K562 (cell line): ENCODE results near the gene LDLR. TPM values are rescaled to one million over a fixed set of nuclear protein-coding genes. Genes with fewer than 3 reads are reported as not detected.

Experiments
- CBX5 ChIP-seq: IDR thresholded peaks from 2 replicates; pipeline ENCODE4 v1.6.1; 2014; ENCODE audit warnings: low read depth, borderline replicate concordance
- ETV5 ChIP-seq: sonication (generic); formaldehyde crosslinking; IDR thresholded peaks from 2 replicates; pipeline ENCODE4 v1.4.0; 2020; ENCODE audit warnings: low read depth, mild to moderate bottlenecking, missing genetic modification reagents
- FOXK2 ChIP-seq, 2 experiments: fragments of 450-650 bp; IDR thresholded peaks in 1 of 2; conservative IDR thresholded peaks in 1 of 2; 2 replicates each; pipeline ENCODE4 v1.6.1; 2016; ENCODE audit warnings: low read depth in 2 of 2, mild to moderate bottlenecking in 1 of 2
- KHSRP ChIP-seq: fragments of 450-650 bp; IDR thresholded peaks from 2 replicates; pipeline ENCODE4 v1.6.1; 2017
- PREB ChIP-seq: sonication (generic); formaldehyde crosslinking; IDR thresholded peaks from 2 replicates; pipeline ENCODE4 v1.8.1; 2023; ENCODE audit warnings: mild to moderate bottlenecking, missing genetic modification reagents
- RFX1 ChIP-seq: fragments of 450-650 bp; IDR thresholded peaks from 2 replicates; pipeline ENCODE4 v1.6.1; 2016; ENCODE audit warnings: mild to moderate bottlenecking, moderate library complexity
- SMARCA5 ChIP-seq: fragments of 450-650 bp; IDR thresholded peaks from 2 replicates; pipeline ENCODE4 v1.6.1; 2016
- ZNF212 ChIP-seq: fragments of 450-650 bp; formaldehyde crosslinking; IDR thresholded peaks from 2 replicates; pipeline ENCODE4 v1.4.0; 2020; ENCODE audit warnings: mild to moderate bottlenecking
- ZNF668 ChIP-seq: fragments of 250-450 bp; sonication (Bioruptor Pico); IDR thresholded peaks from 2 replicates; pipeline ENCODE4 v1.8.0; 2022; ENCODE audit warnings: mild to moderate bottlenecking, inconsistent platforms
- ZNF766 ChIP-seq: fragments of 200-800 bp; sonication (Bioruptor generic); conservative IDR thresholded peaks from 2 replicates; pipeline ENCODE4 v1.6.1; 2016; ENCODE audit warnings: missing genetic modification characterization, missing compliant biosample characterization
- polyA plus RNA-seq, 8 experiments: library from polyadenylated mRNA; depleted of rRNA in 4 of 8; stranded (reverse) in 5 of 8; unstranded in 3 of 8; fragments of >200 nt; fragmentation: Nextera tagmentation in 2 of 8; fragmentation: Illumina TruSeq in 1 of 8; extraction: Ambion mirVana in 2 of 8; extraction: Trizol in 1 of 8; gene quantifications; 2 replicates each; pipeline versions ENCODE4 v1.2.1 to v1.2.3, GENCODE V29; 2011 to 2014; ENCODE audit warnings: inconsistent platforms in 1 of 8, missing spikeins in 1 of 8
- total RNA-seq, 7 experiments: library from RNA; depleted of rRNA in 6 of 7; stranded (reverse); fragments of >200 nt in 6 of 7; fragmentation: Illumina TruSeq in 2 of 7; extraction: Trizol in 2 of 7; gene quantifications; 2 replicates each; pipeline versions ENCODE4 v1.2.1 to v1.2.3, GENCODE V29; 2011 to 2021; ENCODE audit warnings: low replicate concordance in 1 of 7
- TF ChIP-seq, protein P1 (sequence below): fragments of 450-650 bp; IDR thresholded peaks from 2 replicates; pipeline ENCODE4 v1.6.1; 2018; ENCODE audit warnings: mild to moderate bottlenecking, low read depth; ENCODE audit not compliant: partially characterized antibody

Gene LDLR
- total and polyA plus RNA-seq, 9 of the 15 experiments (the other 6 are each of a cell fraction or from before 2014, with no cell fraction given): 19.9 to 114 (median 56.3) TPM

DNA sequence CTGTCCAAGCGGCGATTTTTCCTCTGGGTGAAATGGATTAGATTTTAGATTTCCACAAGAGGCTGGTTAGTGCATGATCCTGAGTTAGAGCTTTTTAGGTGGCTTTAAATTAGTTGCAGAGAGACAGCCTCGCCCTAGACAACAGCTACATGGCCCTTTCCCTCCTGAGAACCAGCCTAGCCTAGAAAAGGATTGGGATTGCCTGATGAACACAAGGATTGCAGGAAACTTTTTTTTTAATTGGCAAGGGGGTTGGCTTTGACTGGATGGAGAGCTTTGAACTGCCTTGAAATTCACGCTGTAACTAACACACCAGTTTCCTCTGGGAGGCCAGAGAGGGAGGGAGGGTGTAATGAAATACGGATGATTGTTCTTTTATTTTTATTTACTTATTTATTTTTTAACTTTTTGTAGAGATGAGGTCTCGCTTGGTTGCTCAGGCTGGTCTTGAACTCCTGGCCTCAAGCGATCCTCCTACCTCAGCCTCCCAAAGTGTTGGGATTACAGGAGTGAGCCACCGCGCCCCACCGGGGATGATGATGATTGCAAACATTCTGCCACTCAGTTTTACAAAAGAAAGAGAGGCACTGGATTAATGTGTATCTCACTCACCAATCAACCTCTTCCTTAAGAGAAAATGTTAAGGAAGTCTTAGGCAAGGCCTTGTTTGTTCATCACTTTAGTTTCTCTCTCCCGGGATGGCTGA lies 1.9 kb downstream of the LDLR start (continued):
- TF ChIP-seq, protein P1, sequence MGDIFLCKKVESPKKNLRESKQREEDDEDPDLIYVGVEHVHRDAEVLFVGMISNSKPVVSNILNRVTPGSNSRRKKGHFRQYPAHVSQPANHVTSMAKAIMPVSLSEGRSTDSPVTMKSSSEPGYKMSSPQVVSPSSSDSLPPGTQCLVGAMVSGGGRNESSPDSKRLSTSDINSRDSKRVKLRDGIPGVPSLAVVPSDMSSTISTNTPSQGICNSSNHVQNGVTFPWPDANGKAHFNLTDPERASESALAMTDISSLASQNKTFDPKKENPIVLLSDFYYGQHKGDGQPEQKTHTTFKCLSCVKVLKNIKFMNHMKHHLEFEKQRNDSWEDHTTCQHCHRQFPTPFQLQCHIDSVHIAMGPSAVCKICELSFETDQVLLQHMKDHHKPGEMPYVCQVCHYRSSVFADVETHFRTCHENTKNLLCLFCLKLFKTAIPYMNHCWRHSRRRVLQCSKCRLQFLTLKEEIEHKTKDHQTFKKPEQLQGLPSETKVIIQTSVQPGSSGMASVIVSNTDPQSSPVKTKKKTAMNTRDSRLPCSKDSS: no peak
- TF ChIP-seq FOXK2 (conservative IDR thresholded peaks at IDR 0.05 in 1 of 2, IDR thresholded peaks at IDR 0.05 in 1 of 2; ENCODE audit: low read depth in 2 of 2) (no peak), CBX5 (no peak), ZNF766 (CRISPR knock-in tag) (no peak), SMARCA5 (no peak), KHSRP (no peak), ETV5 (CRISPR knock-in tag) (no peak), ZNF212 (CRISPR knock-in tag) (no peak), PREB (CRISPR knock-in tag) (no peak), RFX1 (no peak), ZNF668 (CRISPR knock-in tag) (no peak)
